COR-L47 (cell line): ENCODE results near the gene CDKN1A.
"Not testable (repeated sequence)": the region's sequence is repeated elsewhere in the genome, so short reads cannot be mapped to it uniquely, and the experiment has no call there.

Experiments used
- DNase-seq: peaks from one replicate; lab custom pipeline; 2025; lab: John Stamatoyannopoulos, UW

The CDKN1A gene

DNA sequence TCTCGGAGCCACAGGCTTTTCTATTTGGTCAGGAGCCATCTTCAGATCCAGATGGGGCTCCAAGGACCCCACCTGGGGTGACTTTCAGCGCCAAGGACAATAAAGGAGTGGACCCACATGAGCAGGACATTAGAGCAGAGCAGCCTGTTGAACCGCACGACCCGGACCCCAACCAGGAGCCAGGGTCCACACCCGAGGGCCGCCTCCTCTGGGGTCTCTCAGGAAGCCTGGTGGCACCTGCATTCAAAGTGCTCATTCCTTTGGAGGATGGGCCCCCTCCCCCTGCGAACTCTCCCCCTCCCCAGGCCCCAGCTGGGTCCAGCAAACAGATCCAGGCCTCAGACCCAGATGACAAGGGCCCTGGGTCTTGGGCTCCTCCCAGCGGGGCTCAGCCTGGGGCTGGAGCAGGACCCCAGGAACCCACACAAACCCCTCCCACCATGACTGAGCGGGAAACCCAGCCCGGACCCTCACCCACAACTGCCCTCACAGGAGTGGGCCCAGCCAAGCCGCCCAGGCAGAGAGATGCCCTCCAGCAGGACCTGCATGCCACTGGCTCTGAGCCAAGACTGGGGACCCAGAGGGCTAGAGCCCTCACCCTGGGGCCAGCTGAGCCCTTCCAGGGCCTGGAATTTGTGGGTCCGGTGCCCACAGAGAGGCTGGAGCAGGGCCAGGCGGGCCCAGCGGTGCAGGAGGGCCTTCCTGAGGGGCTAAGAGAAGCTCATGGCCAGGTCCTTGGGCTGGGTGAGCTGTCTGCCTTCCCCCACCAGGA lies 43.0 kb downstream of the CDKN1A start:
- DNase-seq, result no peak

- DNase-seq, result no peak
Observed at GRCh38 chr6:36722365-36722764, 43.9 kb downstream of the CDKN1A start.

DNA sequence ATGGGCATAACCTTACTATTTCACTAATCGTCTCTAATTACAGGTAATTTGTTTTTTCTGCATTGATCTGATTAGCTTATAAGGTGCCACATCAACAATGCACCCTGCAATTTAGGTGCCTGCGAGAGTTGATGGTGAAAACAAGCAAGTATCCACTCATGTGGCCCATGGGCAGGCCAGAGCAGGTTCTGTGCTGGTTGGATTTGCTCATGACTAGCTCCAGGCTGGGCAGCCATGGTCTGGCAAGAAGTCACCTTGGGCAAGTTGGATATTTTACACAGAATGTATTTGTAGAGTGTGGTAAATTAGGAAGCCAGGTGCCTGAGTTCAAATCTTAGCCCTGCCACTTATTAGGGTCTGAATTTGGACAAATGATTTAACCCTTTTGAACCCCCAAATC lies 44.4 kb downstream of the CDKN1A start:
- DNase-seq, result peak; percentile 78

GRCh38 chr6:36723992-36724391 lies 45.5 kb downstream of the CDKN1A start:
- DNase-seq, result not testable (repeated sequence)

DNA sequence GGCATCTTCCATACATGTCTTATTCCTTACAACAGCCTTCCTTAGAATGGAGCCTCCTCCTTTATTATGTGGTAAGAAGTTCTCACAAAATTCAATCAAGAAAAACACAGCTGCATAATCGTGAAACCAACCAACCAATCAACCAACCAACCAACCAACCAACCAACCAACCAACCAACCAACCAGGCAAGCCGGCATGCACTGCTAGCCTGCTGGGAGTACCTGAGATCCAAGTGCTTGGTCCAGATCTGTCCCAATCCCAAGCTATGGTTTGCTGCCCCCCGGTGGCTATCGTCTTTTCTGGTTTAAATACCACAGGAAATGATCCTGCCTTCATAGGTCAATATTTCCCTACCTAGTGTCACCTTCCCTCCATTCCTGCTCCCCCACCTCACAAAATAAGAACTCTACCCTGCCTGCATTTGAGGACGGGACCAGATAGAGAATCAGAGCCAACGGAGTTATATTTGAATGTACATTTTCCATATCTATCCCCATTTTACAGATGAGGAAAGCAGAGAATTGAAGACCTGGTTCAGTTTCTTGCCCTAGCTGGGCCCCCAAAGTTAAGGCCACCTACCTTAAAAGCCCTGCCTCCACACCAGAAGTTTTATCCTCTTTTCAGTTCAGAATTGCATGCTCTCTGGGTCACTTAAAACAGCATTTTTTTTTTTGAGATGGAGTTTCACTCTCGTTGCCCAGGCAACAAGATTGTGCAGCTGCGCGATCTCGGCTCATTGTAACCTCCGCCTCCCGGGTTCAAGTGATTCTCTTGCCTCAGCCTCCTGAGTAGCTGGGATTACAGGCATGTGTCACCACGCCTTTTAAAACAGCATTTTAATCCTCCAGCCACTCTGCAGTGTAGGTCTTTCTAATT lies 46.2 kb downstream of the CDKN1A start:
- peak; percentile 71 for DNase-seq

DNA sequence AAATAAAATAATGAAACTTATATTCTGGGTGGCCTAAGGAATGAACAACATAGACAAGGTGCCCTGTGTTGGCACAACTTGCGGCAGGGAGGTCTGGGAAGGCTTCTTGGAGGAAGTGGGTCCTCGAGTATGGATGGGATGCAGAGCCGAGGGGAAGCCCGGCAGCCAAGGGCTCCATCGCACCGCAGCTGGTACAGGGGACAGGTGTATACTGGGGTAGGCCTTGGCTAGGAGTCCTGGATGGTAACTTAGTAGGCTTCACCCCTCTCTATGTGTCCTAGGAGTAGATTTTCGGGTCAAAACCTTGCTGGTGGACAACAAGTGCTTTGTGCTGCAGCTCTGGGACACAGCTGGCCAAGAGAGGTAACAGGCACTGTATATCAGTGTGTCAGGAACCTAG lies 47.1 kb downstream of the CDKN1A start:
- DNase-seq, result no peak

DNA sequence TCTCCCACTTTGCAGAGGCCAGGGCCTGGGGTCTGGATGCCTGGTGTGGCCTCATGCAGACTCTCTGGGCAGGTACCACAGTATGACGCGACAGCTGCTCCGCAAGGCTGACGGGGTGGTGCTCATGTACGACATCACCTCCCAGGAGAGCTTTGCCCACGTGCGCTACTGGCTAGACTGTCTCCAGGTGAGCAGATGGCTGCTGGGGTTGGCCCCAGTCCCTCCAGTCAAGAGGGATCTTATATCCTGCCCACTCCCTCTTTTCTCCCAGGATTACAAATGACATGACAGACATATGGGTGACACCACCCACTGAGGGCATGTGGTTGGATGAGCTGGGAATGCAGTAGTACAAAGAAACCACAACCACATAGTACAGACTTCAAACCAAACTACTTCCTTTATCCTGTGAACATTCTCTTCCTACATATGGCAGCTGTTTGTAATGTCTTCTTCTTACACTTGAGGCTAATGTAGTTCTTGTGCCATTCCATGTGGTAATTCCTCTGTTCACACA lies 49.0 kb downstream of the CDKN1A start:
- no peak for DNase-seq

- no peak for DNase-seq
Observed at GRCh38 chr6:36728289-36729160, 50.0 kb downstream of the CDKN1A start.

GRCh38 chr6:36729161-36729524 lies 50.6 kb downstream of the CDKN1A start:
- DNase-seq, result no peak

DNA sequence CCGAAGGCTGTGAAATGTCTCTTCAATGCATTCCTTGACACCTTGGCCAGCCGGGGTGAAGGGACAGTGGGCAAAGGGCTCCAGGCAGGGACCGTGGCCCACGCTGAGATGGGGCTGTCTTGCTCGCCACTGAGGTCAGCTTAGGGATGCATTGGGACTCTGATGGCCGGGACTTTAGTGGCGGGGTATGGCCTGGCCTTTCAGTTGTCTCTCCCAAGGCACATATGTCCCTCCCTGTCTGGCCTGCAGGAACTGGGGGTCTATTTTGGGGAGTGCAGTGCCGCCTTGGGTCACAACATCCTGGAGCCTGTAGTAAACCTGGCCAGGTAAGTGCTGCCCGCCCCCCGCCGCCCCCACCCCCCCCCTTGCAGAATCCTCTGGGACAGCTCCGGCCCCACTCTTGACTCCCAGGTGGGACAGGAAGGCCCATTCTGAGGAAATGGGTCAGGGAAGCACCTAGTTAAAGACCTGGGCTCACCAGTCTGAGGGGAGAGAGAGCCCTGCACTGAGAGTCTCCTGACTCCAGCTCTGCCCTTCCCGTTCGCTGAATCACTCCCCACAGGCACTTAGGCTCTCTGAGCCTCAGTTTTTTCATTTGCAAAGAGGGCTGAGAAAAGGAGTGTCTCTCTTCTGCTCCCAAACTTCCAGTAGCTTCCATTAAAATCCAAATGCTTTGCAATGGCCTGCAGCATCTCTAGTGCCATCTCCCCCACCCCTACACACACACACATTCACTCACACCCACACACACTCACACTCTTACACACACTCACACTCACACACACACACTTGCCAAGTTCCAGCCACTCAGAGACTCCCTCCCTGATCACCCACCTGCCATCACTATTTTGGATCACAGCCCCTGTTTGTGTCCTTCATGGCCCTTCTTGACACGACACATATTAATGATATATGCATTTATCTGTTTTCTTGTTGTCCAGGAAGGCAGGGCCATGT lies 52.2 kb downstream of the CDKN1A start:
- no peak for DNase-seq

GRCh38 chr6:36731622-36732310 lies 53.3 kb downstream of the CDKN1A start:
- DNase-seq, result no peak

GRCh38 chr6:36733300-36733699 lies 54.8 kb downstream of the CDKN1A start:
- no peak for DNase-seq

DNA sequence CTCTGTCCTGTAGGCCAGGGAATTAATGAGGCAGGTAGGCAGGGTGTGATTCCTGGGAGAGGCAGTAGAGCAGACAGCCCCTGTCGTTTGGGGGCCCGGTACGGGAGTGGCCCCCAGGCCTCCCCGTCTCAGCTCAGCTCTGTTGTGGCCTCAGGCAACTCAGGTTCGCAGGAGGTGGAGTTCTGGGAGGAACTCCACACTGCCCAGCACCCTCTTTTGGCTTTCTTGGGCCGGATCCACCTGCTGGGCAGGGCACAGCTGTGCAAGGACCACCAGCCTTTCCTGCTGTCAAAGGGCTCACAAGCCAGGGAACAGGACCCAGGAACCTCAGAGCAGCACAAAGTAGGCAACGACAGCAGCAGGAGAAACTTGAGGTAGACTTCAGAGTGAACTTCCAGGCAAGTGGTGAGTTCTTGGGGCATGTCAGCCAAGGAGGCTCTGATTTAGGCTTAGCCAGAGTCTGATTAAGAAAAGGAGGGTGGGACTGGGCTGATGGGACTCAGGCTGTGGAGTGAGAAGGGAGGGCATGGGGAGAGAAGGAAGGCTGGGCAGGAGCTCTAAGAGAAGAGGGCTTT lies 56.1 kb downstream of the CDKN1A start:
- no peak for DNase-seq

DNA sequence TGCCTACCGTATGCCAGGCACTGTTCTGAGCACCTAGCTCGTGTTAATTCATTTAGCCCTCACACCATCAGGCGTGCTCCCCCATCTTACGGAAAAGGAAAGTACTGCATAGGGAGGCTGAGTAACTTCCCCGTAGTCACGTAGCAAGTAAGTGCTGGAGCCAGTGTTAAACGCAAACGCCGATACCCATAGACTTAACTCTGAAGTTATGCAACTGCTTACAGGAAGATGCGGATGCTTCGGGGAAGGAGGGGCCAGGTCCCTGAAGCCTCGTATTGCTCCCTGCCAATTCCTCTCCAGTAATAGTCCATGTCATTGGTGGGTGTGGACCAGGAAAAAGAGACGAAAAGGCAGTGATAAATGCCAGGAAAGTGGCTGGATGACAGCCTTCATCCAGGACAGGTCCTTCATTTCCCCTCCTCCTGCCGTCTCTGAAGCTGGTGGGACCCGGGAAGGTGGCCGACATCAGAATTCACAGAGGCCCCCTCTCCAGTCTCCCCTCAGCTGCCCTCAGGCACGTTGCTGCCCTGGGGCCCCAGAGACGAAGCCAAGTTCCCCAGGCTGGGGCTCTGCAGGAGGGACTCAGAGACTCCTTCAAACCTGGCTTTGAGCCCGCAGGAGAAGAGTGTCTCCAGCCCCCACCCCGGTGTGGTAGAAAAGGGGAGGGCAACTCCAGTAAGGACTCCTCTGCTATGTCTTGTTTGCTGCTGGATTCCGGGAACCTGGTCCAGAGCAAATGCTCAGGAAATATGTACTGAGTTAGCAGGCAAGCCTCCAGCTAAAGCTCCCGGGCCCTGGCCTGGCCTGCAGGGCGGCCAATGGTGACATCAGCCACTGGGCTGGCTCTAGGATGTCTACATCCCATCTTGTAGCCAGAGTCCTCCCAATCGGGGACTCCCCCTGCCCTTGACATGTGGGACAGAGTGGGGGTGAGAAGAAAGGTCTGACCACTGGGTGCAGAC lies 56.9 kb downstream of the CDKN1A start:
- DNase-seq, result no peak
